Activated CD8-positive, alpha-beta T cell treated with anti-CD3 and anti-CD28 coated beads for 36 hours (primary cell): ENCODE data around the gene LRRC8C. TPM values are rescaled to one million over a fixed set of nuclear protein-coding genes. Genes with fewer than 3 reads are reported as not detected.
A peak's percentile ranks its signal among the peaks of the same experiment; 100 is the strongest.

Source experiments
- ATAC-seq: fragments of 200-7000 bp; cut with Tn5 transposase; one replicate; pipeline ENCODE4 v1.10.0; 2021; ENCODE audit warnings: mild to moderate bottlenecking, moderate library complexity
- CTCF ChIA-PET: fragments of 350-600 bp; sonication (Branson Sonifier 250); formaldehyde crosslinking; loops from one replicate; lab custom pipeline; 2021; ENCODE audit warnings: antibody characterized with exemption; lab: Charles Lee
- POLR2A ChIA-PET: fragments of 350-600 bp; sonication (Branson Sonifier 250); formaldehyde crosslinking; loops from one replicate; lab custom pipeline; 2021; ENCODE audit warnings: antibody characterized with exemption; lab: Charles Lee
- DNase-seq: peaks from one replicate; pipeline ENCODE4 v3.0.0-alpha.2; 2020
- H3K27ac Mint-ChIP-seq: one replicate; pipeline ENCODE4 v1.8.0; 2021; ENCODE audit warnings: mild to moderate bottlenecking, mixed read lengths
- H3K27me3 Mint-ChIP-seq: one replicate; pipeline ENCODE4 v1.8.0; 2021; ENCODE audit warnings: mixed read lengths
- H3K36me3 Mint-ChIP-seq: one replicate; pipeline ENCODE4 v1.8.0; 2021; ENCODE audit warnings: low read depth, mixed read lengths
- H3K4me1 Mint-ChIP-seq: one replicate; pipeline ENCODE4 v1.8.0; 2021; ENCODE audit warnings: low read depth, mixed read lengths
- H3K4me3 Mint-ChIP-seq: one replicate; pipeline ENCODE4 v1.8.0; 2021; ENCODE audit warnings: mild to moderate bottlenecking, moderate library complexity, mixed read lengths
- H3K9me3 Mint-ChIP-seq: one replicate; pipeline ENCODE4 v1.8.0; 2021; ENCODE audit warnings: mixed read lengths
- CTCF ChIP-seq: fragments of 200-600 bp; IDR thresholded peaks from one replicate; pipeline ENCODE4 v1.8.0; 2022; ENCODE audit warnings: antibody characterized with exemption, mild to moderate bottlenecking
- intact Hi-C: fragments of 100-400 bp; cut with micrococcal nuclease; formaldehyde crosslinking; loops from one replicate; pipeline ENCODE4 v1.10.0; 2022
- total RNA-seq, 2 experiments: library from RNA; stranded (reverse); gene quantifications; one replicate each; pipeline ENCODE4 v1.2.3, GENCODE V29; 2021

The LRRC8C gene
- total RNA-seq, 2 experiments from 2014 or later = 34.4 to 37.4 TPM

- Mint-ChIP-seq H3K4me1 (peaks cover 87% of the 10 kb centered on the region), H3K4me3 (peak overlapping the region; percentile 74), H3K9me3 (no peaks in the 10 kb centered on the region), H3K36me3 (peaks cover 17% of the 10 kb centered on the region), H3K27ac (peak overlapping the region; percentile 99), H3K27me3 (no peaks in the 10 kb centered on the region)
- CTCF ChIA-PET = interaction anchor here (1.1 to 5.6 kb wide), 5 partner anchors 13 to 172 kb away, joined by 3 to 41 read pairs (median 16); no protein-coding TSS in a partner anchor
- POLR2A ChIA-PET = interaction anchor here (1.1 to 5.7 kb wide), 15 partner anchors 10 to 172 kb away, joined by 3 to 76 read pairs (median 8); partner anchors contain the start of gene LRRC8C
- intact Hi-C loops = loop anchor here (2.0 to 5.0 kb wide), 2 partner anchors 21 to 112 kb away; no protein-coding TSS in a partner anchor
- no peak for TF ChIP-seq CTCF
- ATAC-seq (peak; percentile 14), DNase-seq (peak; percentile 76)
Measured at GRCh38 chr1:89609781-89610456, 23.0 kb upstream of the LRRC8C start.

DNA sequence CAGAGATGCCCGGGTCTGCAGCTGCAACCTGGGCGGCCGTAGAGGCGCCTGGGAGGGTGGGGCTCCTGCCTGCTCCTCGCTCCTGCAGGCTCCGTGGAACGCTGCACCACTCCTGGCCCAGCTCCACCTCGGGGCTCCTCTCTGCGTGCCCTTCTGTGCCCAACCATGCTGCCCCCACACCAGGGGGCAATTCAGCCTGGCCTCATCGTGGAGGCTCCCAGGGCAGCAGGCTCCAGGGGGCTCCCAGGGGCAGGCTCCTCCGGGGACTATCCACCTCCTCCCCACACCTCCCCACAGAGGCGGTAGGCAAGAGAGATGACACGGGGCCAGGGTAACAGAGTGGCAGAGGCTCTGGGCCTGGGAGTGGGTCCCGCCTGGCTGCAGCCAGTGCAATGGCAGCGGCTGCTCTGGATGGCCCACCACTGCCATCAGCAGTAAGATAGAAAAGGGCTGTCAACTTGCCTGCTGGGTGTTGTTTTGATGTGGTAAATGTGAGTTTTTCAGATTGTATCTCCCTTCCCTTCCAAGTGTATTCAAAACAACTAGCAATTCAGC is 22.4 kb upstream of the LRRC8C start:
- ChIA-PET CTCF (interaction anchor here (1.0 to 5.6 kb wide), 11 partner anchors 16 to 153 kb away, joined by 3 to 41 read pairs (median 5); partner anchors contain the start of gene LRRC8C), POLR2A (interaction anchor here (1.0 to 5.7 kb wide), 11 partner anchors 7 to 171 kb away, joined by 3 to 76 read pairs (median 11); partner anchors contain the start of gene LRRC8C)
- intact Hi-C loops = no loop called here
- peak overlapping the region; percentile 99 for H3K27ac Mint-ChIP-seq
- H3K9me3 Mint-ChIP-seq = no peaks in the 10 kb centered on the region
- peaks cover 85% of the 10 kb centered on the region for H3K4me1 Mint-ChIP-seq
- H3K36me3 Mint-ChIP-seq = peaks cover 15% of the 10 kb centered on the region
- peak overlapping the region; percentile 74 for H3K4me3 Mint-ChIP-seq
- ATAC-seq = peak; percentile 13
- no peaks in the 10 kb centered on the region for H3K27me3 Mint-ChIP-seq
- TF ChIP-seq CTCF = no peak
- DNase-seq = peak; percentile 65

DNA sequence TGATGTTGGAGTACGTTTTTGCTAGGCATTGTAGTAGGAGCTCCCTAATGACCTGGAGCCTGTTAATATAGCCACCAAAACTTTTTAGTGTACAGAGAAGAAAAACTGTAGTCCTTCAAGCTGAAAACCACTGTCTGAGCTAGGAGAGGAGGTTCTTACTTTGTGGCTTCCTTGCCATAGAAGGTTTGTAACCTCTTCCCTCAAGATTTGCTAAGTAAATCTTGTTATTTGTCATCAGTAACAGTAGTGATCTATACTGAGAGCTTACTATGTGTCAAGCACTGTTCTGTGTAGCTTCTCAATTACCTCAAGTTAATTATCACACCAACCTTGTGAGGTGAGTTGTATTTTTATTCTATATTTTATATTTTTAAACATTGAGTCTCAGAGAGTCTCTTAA is 21.2 kb upstream of the LRRC8C start:
- H3K9me3 Mint-ChIP-seq = peaks cover 4% of the 10 kb centered on the region
- CTCF ChIA-PET = interaction anchor here (0.9 to 5.6 kb wide), 15 partner anchors 9 to 170 kb away, joined by 3 to 41 read pairs (median 5); partner anchors contain the start of gene LRRC8C
- H3K27ac Mint-ChIP-seq = peak overlapping the region; percentile 99
- intact Hi-C loops = no loop called here
- no peak for TF ChIP-seq CTCF
- peak; percentile 48 for ATAC-seq
- no peak for DNase-seq
- peaks cover 83% of the 10 kb centered on the region for H3K4me1 Mint-ChIP-seq
- peaks cover 25% of the 10 kb centered on the region for H3K36me3 Mint-ChIP-seq
- H3K4me3 Mint-ChIP-seq = peak overlapping the region; percentile 74
- H3K27me3 Mint-ChIP-seq = no peaks in the 10 kb centered on the region
- POLR2A ChIA-PET = interaction anchor here (1.4 to 5.7 kb wide), 7 partner anchors 9 to 170 kb away, joined by 3 to 76 read pairs (median 24); partner anchors contain the start of gene LRRC8C

- H3K27ac Mint-ChIP-seq = no peak overlapping the region
Measured at GRCh38 chr1:89613928-89614327, 19.0 kb upstream of the LRRC8C start.

More at GRCh38 chr1:89613928-89614327, 19.0 kb upstream of the LRRC8C start:
- no peak for TF ChIP-seq CTCF
- H3K4me3 Mint-ChIP-seq = no peak overlapping the region
- H3K9me3 Mint-ChIP-seq = peaks cover 19% of the 10 kb centered on the region
- intact Hi-C loops = no loop called here
- CTCF ChIA-PET = interaction anchor here (1.0 to 7.3 kb wide), 5 partner anchors 10 to 149 kb away, joined by 3 to 84 read pairs (median 17); no protein-coding TSS in a partner anchor
- no peaks in the 10 kb centered on the region for H3K27me3 Mint-ChIP-seq
- DNase-seq = no peak
- peaks cover 74% of the 10 kb centered on the region for H3K4me1 Mint-ChIP-seq
- H3K36me3 Mint-ChIP-seq = peaks cover 46% of the 10 kb centered on the region
- POLR2A ChIA-PET = interaction anchor here (1.0 to 1.5 kb wide), 4 partner anchors 9 to 15 kb away, joined by 3 to 8 read pairs (median 4); no protein-coding TSS in a partner anchor
- ATAC-seq = no peak
